HG03045 (cell line): ENCODE results near the gene COPS7B.
"Not testable (repeated sequence)": the region's sequence is repeated elsewhere in the genome, so short reads cannot be mapped to it uniquely, and the experiment has no call there.

Source experiments
- ATAC-seq: cut with Tn5 transposase; IDR thresholded peaks from one replicate; pipeline ENCODE4 v1.9.1; 2021; ENCODE audit warnings: mild to moderate bottlenecking, moderate library complexity; ENCODE audit not compliant: unreplicated experiment

Gene COPS7B

DNA sequence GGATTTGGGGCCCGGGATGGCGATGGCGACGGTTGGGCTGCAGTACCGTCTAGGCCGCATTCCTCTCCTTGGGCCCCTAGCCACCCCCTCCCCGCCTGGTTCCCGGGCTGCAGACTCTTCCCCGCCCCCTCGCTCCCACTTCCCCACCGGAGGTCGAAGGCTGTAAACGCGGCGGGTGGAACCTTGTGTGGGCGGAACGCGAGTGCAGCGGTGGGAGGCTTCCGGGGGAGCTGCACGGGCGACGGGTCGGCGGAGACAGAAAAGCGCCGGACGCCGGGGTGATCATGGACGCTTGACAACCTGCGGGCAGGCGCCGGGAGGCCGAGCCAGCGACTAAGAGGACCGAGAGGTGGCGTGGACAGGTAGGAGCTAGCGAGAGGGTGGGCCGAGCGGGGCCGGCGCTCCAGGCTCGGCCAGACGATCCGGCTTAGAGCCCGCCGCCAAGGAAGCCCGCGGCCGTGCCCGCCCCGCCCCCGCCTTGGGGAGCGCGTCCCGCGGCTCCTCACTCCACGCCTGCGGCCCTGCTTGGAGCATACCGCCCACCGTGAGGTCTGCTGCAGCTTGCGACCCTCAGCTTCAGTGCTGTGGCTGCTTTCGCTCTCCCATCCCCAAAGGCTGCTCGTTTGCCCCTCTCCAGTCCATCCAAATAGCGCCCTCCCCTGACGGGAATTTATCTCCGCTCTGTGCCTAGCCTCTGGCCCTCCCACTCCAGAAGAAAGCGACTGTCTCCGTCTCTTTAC is at the start of gene COPS7B:
COPS7B (plus strand) TSS at position 269 of the 740 bp plus-strand sequence. CDS start 2,126 bp downstream, outside the sequence.
- ATAC-seq, result peak; percentile 73

DNA sequence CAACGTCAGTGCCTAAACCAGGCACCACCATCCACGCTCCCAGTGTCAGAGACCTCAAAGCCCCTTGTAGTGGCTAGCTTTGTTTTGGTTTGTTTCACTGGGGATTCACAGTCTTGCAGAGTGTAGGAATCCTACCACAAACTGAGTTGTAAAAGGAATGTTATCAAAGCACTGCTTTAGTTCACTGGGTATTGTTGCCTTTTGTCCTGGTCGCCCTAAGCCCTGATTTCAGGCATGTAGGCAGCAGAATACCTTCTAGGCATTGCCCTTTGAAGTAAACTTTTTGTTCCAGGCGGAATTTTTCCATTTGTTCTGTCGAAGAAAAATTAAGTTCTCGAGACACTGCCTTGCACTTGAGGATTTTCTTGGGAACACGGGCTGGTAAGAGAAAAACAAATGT is 48.5 kb upstream of the COPS7B start:
- ATAC-seq, result no peak

DNA sequence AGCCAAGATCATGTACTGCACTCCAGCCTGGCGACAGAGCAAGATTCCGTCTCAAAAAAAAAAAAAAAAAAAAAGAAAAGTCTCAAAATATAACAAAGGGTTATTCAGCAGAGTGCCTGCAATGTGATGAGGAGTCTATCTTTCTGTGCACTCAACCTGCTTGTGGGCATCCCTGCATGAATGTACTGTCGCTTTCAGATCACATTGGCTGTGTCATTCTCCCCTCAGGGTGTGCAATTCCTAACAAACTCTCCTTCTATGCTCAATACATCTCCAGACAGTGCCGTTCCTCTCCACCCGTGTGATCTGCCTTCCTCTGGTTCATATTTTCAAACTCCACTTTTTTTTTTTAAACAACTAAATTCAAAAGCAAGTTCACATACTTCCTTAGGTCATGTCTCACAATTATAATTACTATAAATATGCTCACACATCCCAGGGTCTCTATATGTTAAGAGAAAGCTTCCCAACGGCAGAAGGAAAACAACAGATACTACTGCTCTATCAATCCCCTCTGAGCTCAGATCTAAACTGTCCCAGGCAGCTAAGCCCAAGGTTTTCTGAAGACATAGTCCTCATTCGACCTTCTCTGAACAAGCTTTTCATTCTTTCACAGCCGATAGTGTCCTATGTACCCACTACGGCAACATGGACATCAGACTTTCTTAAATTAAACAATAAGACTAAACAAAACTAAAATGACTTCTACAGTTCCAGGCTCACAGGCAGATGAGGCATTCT is 42.7 kb upstream of the COPS7B start:
- ATAC-seq, result no peak

DNA sequence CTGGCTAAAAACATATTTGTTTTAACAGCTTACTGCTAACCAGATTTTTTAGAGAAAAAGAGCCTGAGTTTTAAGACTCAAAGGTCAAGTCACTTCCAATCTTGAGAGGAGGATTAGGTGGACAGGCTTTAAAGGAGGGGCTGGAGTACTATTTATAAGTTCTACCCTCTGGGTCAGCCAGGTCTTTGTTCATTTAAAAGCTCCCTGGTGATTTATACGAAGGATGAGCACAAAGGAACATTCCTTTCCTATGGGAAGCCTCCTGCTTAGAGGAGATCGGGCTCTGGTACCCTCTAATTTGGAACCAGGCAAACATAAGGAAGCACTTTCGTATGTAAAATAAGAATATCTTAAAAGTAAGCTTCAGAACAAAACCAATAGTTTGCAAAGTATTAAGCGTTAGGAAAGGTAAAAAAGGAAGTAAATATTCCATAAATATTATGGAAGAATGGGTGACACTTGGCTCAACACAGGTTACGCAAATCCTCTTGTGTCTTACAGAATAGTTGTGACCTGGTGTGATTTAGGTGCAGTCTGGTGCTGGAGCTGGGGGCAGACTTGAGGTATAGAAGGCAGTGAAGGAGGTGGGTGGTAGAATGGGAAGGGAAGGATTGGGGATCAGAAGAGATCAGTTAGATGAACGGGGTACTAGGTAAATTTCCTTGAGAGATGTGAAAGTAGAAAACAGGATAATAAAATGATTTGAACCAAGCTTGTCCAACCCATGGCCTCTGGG is 40.8 kb upstream of the COPS7B start:
- ATAC-seq, result no peak

DNA sequence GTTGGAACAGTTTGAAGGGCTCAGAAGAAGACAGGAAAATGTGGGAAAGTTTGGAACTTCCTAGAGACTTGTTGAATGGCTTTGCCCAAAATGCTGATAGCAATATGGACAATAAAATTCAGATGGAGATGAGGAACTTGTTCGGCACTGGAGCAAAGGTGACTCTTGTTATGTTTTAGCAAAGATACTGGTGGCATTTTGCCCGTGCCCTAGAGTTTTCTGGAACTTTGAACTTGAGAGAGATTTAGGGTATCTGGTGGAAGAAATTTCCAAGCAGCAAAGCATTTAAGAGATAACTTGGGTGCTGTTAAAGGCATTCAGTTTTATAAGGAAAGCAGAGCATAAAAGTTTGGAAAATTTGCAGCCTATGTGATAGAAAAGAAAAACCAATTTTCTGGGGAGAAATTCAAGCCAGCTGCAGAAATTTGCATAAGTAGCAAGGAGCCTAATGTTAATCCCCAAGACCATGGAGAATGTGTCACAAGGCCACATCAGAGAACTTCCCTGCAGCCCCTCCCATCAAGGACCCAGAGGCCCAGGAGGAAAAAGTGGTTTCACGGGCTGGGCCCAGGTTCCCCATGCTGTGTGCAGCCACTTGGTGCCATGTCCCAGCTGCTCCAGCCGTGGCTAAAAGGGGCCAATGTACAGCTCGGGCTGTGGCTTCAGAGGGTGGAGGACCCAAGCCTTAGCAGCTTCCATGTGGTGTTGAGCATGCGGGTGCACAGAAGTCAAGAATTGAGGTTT is 37.9 kb upstream of the COPS7B start:
- not testable (repeated sequence) for ATAC-seq

DNA sequence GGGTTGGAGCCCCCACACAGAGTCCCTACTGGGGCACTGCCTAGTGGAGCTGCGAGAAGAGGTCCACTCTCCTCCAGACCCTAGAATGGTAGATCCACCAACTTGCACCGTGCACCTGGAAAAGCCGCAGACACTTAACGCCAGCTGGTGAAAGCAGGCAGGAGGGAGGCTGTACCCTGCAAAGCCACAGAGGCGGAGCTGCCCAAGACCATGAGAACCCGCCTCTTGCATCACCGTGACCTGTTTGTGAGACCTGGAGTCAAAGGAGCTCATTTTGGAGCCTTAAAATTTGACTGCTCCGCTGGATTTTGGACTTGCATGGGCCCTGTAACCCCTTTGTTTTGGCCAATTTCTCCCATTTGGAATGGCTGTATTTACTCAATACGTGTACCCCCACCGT is 37.2 kb upstream of the COPS7B start:
- ATAC-seq, result not testable (repeated sequence)

DNA sequence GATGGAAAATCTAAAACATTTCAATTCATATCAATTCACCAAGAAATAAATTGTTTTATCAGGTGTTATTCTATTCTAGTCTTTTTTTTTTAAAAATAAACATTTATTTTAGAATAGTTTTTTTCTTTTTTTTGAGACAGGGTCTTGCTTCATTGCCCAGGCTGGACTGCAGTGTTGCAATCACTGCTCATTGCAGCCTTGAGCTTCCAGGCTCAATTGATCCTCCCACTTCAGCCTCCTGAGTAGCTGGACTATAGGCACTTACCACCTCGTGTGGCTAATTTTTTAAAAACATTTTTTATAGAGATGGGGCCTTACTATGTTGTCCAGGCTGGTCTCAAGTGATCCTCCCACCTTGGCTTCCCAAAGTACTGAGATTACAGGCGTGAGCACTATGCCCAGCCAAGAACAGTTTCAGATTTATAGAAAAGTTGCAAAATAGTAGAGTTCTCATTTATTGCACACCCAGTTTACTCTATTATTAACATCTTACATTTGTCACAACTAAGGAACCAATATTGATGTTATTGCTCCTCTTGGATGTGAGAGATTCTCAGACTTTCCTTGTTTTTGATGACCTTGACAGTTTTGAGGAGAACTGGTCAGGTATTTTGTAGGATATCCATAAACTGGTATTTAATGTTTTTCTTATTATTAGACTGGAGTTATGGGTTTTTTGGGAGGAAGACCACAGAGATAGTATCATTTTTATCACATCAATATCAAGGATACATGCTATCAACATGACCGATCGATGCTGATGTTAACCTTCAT is 35.0 kb upstream of the COPS7B start:
- no peak for ATAC-seq

DNA sequence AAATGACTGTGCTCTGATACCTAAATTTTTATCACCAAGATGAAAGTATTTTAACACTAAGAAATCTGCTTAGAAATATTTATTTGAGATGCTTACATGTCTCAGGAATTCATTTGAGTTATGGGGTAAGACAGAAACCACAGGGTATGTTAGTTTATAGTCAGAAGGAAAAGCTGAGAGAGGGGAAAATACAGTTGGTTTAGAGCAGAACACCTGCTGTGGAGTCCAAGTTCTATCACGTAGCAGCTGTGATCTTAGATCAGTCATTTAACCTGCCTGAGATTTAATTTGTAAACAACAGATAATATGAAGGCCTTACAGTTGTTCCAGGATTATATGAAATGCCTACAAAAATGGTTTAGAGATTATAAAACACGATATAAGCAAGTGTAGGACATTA is 34.2 kb upstream of the COPS7B start:
- no peak for ATAC-seq

DNA sequence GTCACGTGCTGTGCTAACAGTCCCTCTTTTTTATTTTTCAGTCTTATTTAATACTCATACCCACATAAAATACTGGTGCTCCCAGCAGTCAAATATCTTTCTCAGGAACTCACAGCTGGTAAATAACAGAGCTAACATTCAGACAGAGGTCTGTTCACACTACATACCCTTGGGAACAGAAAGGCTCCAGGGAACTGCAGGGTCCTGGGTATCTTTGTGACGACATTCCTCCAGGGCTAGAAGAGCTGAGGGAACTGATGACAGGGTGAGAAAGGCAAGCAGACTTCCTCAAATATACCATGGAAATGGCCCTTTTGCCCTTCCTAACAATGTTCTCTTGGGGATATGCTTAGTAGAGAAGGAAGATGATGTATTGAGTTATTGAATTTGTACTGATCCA is 24.5 kb upstream of the COPS7B start:
- ATAC-seq, result no peak

DNA sequence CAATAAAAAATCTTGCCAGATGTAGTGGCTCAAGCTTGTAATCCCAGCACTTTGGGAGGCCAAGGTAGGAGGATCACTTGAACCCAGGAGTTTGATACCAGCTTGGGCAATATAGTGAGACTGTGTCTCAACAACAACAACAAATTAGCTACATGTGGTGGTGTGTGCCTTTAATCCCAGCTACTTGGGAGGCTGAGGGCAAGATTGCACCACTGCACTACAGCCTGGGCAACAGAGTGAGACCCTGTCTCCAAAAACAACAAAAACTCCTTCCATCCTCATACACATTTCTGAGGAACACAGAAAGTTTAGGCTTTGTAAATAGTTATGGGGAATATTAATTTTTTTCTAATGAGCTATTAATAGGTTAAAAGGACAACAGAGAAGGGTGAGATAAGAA is 22.1 kb upstream of the COPS7B start:
- no peak for ATAC-seq

DNA sequence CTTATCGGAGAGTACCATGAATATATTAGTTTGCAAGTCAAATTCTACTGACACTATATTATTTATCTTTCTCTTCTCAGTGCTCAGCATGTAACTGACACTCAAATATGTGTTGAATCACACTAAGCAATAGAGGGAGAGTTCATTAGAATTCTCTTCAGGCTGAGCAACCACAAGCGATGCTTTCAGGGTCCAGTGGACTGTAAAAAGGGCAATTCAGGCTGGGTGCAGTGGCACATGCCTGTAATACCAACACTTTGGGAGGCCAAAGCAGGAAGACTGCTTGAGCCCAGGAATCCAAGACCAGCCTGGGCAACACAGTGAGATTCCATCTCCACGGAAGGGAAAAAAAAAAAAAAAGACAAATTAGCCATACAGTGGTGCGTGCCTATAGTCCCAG is 21.5 kb upstream of the COPS7B start:
- ATAC-seq, result no peak

DNA sequence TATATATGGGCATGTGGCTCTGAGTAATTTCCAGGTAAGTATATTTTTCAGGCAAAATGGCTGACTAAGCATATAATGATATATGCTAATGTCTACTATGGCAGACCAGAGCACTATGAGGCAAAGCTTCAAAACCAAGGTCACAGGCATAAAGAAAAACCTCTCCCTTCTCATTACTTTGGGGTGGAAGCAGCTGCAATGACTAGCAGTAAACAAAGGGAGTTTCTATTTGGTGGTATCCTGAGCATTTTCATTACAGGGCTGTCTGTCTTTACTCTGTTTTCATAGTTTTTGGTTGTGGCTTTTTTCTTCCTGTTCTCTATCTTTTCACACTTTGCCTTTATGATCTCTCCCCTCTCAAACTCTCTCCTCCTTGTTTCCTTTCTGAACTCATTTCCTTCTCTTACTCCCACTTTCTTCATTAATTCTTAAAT is 20.7 kb upstream of the COPS7B start:
- no peak for ATAC-seq

DNA sequence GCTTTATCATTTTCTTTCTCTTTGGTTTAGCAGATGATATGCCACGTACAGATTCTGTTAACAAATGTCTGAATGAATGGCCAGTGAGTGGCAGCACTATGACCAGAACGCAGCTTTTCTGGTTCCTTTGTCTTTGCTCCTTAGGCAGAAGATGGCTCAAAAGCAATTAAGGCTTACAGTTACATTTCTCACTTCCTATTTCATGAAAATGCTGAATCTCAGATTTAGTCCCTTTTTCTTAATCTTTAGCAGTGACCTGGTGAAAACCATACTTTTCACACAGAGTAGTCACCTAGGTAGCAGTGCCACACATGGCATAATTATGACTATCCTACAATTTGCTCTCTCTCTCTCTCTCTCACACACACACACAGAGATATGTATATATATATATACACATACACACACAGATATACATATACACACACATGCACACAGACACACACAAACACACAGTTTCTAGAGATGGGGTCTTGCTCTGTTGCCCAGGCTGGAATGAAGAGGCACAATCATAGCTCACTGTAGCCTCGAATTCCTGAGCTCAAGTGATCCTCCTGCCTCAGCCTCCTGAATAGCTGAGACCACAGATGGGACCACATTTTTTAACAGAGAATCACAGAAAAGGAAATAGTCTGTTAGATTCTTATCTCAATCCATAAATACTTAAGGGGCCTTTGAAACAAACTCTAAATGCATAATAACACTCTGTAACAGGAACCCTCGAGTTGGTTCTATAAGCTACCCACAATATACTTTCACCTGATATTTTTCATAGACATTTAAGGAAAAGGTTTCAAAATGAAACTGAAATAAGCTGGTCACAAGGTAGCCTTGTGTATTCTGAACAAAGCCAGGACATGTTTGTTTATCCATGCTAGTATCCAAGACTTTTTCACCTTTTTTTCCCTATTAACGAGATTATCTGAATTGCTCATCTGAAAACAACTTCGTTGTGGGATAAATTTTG is 16.8 kb upstream of the COPS7B start:
- no peak for ATAC-seq

DNA sequence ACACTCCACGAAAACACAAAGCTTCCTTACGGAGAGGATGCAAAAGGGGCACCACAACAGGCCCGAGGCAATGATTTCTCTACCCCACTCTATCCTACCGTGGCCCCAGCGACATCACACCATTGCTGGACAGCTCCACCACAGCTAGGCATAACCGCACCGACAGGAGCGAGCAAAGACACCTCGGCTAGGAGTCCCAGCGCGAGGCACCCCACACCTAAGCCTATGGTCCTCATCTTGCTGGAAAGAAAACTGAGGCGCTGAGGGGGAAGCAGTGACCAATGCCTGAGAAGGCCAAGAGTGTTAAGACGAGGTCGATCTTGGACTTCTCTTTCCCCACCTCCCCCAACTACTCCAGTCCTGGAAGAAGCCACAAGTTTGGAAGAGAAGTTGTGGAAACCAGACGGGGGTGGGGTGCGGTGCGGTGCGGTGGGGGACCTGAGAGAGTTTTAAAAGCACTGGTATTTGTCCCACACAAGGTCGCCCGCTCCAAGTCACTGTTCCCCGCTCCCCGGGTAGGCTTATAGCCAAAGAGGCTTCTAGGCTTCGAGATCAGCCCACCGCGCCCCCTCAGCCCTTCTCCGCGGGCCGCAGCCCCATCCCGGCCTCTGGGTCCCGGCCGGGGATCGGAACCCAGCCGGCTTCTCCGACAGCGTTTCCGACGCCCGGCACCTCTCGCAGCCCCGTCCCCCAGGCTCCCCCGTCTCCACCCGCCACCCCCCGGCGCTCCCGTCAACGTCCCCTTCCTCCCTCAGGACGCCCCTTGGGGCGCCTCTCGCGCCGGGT is 5.9 kb upstream of the COPS7B start:
- ATAC-seq, result no peak

DNA sequence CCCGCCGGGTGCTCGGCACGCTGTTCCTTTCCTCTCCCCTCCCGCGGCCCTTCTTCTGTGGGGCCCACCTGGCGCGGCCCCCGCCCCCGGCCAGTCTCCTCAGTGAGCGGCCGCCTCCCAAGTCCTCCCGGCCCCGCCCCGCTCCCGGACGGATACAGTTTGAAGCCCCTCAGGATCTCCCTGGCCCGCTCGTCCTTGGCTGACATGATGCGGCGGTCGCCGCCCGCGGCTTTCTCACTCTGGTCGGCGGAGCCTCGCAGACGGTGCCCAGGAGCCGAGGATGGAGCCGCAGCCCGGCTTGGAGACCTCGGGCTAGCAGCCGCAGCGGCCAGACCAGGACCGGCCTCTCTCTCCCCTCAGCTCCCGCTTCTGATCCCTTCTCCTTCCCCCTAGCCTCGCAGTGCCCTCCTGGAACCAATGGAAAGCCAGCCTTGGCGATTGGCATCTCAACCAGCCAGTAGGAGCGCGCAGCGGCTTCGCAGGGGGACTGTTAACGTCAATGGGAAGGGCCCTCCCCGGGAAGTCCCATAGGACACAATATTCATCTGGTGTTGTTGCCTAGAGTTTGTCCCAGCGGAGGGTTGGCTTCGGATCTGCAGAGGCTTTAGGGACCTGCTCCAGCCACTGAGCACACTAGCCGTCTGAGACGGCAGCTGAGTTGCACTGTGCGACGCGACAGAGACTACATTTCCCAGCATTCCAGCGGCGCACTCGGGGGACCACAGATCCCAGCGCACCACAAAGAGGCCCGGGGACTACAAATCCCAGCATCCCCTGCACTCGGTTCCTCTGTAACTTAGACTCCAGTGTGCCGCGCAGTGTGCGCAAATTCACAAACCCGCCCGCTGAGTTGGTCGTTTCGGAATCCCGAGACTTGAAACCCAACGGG is 5.1 kb upstream of the COPS7B start, which contains the start of gene PDE6D:
PDE6D (minus strand) TSS at position 374 of the 889 bp plus-strand sequence; CDS start at position 206, 168 bp downstream.
- ATAC-seq, result peak; percentile 93

DNA sequence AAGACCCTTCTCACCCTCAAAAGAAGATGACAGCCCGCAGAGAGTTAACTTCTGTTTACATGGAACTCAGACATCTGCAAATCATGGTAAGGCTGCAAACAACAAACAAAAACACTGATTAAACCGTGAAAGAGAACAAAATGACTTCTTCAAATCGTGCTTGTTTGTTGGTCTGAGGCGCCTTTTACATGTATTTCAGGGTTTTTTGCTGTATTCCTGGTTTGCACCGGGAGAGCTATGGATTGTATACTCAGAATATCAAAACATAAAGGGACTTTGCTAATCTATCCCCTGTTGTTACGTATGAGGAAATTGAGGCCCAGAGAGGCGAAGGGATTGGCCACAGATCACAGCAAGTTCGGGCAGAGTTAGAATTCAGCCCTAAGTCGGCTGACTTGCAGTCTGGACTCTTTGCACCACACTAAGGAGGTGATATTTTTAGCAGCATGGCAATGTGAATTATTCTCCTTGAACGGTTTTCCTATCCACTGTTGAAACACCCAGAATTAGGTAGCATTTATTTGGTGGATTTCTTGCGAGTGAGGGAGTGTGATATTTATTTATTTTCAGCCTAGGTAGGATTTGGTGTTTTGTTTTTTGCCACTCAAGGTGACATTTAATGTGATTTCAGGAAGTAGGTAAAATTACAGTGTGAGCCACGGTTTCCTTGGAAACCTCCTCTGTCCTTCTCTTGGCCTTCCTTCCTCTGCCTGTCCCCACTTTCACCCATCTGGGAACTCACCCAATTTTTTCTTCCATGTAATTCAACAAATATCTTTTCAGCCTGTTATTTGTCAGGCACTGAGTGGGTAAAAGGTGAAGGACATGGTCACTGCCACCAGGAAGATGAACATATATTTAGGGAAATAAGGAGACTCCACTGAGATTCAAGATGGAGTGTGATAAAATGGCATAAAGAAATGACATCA is 4.2 kb upstream of the COPS7B start:
- no peak for ATAC-seq
